ENCODE results near the gene EEF1AKMT4. TPM values are rescaled to one million over a fixed set of nuclear protein-coding genes. Genes with fewer than 3 reads are reported as not detected.

Gene EEF1AKMT4
- total RNA-seq, 6 experiments from 2014 or later: 3.3 to 4.8 (median 3.7) TPM

DNA sequence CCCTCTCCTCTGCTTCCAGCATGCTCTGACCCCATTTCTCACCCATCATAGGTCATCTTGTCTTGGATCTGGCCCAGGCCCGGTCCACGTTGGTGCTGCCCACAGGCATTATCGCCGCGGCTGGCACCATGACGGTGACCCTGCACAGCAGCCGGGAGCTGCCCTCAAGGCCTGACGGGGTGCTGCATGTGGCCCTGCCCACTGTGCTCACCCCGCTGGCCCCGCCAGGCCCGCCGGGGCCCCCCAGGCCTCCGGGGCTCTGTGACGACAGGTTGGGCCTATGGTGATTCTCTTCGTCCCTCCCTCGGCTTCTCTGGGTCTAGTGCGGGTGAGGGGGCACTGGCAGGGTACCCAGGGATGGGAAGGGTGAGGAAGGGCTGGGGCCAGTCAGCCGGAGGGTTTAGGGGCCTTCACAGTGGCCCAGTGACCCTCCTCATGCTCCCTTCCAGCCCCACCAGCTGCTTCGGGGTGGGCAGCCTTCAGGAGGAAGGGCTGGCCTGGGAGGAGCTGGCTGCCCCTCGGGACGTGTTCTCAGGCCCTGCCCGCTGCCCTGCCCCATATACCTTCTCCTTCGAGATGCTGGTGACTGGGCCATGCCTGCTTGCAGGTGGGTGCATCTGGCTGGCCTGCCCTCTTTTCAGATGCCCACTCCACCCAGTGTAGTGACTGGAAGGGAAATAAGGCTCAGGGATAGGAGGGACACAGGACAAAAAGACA lies 16.2 kb upstream of the EEF1AKMT4 start:
- H3K9me3 Mint-ChIP-seq: no peaks in the 10 kb centered on the region
- peaks cover 35% of the 10 kb centered on the region for H3K27me3 Mint-ChIP-seq (ENCODE audit: insufficient read depth)
- H3K27ac Mint-ChIP-seq: no peak overlapping the region
- H3K4me3 Mint-ChIP-seq: no peak overlapping the region
- peaks cover 15% of the 10 kb centered on the region for H3K4me1 Mint-ChIP-seq (ENCODE audit: low read depth)
- H3K36me3 Mint-ChIP-seq (ENCODE audit: low read depth): peaks cover 5% of the 10 kb centered on the region; the same call in 1 of the 2 replicates
- DNase-seq: no peak
- TF ChIP-seq, protein P1, sequence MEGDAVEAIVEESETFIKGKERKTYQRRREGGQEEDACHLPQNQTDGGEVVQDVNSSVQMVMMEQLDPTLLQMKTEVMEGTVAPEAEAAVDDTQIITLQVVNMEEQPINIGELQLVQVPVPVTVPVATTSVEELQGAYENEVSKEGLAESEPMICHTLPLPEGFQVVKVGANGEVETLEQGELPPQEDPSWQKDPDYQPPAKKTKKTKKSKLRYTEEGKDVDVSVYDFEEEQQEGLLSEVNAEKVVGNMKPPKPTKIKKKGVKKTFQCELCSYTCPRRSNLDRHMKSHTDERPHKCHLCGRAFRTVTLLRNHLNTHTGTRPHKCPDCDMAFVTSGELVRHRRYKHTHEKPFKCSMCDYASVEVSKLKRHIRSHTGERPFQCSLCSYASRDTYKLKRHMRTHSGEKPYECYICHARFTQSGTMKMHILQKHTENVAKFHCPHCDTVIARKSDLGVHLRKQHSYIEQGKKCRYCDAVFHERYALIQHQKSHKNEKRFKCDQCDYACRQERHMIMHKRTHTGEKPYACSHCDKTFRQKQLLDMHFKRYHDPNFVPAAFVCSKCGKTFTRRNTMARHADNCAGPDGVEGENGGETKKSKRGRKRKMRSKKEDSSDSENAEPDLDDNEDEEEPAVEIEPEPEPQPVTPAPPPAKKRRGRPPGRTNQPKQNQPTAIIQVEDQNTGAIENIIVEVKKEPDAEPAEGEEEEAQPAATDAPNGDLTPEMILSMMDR (IDR thresholded peaks at IDR 0.05): no peak

DNA sequence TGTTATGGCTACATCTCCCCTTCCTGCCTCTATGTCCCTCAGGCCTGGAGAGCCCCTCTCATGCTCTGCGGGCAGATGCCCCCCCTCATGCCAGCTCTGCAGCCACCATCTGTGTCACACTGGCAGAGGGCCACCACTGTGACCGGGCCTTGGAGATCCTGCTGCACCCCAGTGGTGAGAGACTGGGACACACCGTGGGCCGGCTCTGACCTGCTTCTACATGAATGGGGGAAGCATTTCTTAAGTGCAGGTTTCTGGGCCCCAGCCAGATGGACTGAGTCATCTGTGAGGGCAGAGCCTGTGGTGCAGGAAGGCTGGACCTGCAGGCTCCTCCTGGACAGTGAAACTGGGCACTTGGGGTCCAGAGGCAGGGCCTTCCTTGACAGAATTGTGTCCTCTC lies 15.2 kb upstream of the EEF1AKMT4 start:
- H3K36me3 Mint-ChIP-seq (ENCODE audit: low read depth): peaks cover 5% of the 10 kb centered on the region; the same call in 1 of the 2 replicates
- H3K4me3 Mint-ChIP-seq: no peak overlapping the region
- H3K27ac Mint-ChIP-seq: no peak overlapping the region
- TF ChIP-seq, protein P1 (IDR thresholded peaks at IDR 0.05): peak; percentile 51; the same call in 1 of the 2 replicates
- peaks cover 15% of the 10 kb centered on the region for H3K4me1 Mint-ChIP-seq (ENCODE audit: low read depth)
- peak; percentile 91 for DNase-seq
- peaks cover 29% of the 10 kb centered on the region for H3K27me3 Mint-ChIP-seq (ENCODE audit: insufficient read depth)
- no peaks in the 10 kb centered on the region for H3K9me3 Mint-ChIP-seq

DNA sequence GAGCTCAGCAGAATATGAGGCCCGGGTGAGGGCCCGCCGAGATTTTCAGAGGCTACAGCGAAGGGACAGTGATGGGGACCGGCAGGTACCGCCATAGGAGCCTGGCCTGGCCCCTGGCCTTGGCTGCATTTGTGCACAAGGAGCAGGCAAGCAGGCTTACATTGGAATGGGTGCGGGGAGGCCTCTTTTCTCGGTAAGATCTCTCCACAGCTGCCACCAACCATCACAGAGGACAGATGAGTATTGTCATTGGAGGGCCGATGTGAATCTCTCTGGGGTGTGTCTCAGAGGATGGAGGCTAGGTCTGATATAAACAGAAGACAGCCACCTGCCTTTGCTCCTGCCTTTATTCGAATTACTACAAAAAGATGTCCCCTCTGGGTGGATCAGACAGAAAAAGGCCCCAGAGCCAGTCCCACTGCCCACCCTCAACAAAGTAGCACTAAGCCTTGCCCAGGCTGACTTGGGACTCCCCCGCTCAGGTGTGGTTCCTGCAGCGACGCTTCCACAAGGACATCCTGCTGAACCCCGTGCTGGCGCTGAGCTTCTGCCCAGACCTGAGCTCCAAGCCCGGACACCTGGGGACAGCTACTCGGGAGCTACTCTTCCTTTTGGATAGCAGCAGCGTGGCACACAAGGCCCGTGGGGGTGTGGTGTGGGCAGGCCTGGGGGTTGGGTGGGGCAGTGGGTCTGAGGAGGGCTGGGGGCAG lies 14.6 kb upstream of the EEF1AKMT4 start:
- no peaks in the 10 kb centered on the region for H3K9me3 Mint-ChIP-seq
- DNase-seq: no peak
- no peak overlapping the region for H3K27ac Mint-ChIP-seq
- H3K36me3 Mint-ChIP-seq (ENCODE audit: low read depth): peaks cover 5% of the 10 kb centered on the region; the same call in 1 of the 2 replicates
- H3K4me3 Mint-ChIP-seq: no peak overlapping the region
- TF ChIP-seq, protein P1 (IDR thresholded peaks at IDR 0.05): no peak
- peaks cover 29% of the 10 kb centered on the region for H3K27me3 Mint-ChIP-seq (ENCODE audit: insufficient read depth)
- H3K4me1 Mint-ChIP-seq (ENCODE audit: low read depth): peaks cover 15% of the 10 kb centered on the region

DNA sequence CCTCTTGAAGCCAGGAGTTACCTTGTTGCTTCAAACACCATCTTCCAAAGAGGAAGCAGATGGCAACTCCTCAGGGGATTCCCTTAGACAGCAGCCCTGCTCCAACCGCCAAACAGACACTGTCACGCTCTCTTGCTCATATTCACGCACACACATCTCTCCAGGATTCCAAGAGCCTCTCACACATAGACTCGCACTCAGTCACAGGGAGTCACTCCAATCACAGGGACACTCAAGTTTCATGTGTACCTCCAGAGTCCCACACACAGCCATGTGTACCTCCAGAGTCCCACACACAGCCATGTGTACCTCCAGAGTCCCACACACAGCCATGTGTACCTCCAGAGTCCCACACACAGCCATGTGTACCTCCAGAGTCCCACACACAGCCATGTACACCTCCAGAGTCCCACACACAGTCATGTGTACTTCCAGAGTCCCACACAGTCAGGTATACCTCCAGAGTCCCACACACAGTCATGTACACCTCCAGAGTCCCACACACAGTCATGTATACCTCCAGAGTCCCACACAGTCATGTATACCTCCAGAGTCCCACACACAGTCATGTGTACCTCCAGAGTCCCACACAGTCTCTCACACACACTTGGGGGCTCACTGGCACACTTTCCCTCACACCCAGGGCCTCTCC lies 14.0 kb upstream of the EEF1AKMT4 start:
- Mint-ChIP-seq H3K9me3 (no peaks in the 10 kb centered on the region), H3K27ac (no peak overlapping the region)

DNA sequence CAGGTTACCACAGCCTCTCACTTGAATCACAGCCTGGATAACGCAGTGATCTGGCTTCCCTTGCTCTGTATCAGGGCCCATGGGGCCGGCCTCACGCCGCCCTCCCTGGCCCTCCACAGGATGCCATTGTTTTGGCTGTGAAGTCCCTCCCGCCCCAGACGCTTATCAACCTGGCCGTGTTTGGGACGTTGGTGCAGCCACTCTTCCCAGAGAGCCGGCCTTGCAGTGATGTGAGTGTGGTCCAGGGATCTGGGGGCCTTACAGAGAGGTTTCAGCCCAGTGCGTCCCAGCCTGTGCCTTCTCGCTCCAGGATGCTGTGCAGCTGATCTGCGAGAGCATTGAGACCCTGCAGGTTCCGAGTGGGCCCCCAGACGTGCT lies 13.4 kb upstream of the EEF1AKMT4 start:
- Mint-ChIP-seq H3K4me1 (ENCODE audit: low read depth) (peaks cover 14% of the 10 kb centered on the region), H3K36me3 (ENCODE audit: low read depth) (peaks cover 5% of the 10 kb centered on the region; the same call in 1 of the 2 replicates), H3K9me3 (no peaks in the 10 kb centered on the region), H3K27ac (no peak overlapping the region), H3K27me3 (ENCODE audit: insufficient read depth) (peaks cover 27% of the 10 kb centered on the region), H3K4me3 (no peak overlapping the region)
- DNase-seq: no peak
- TF ChIP-seq, protein P1 (IDR thresholded peaks at IDR 0.05): no peak

More for the DNA sequence above, 14.0 kb upstream of the EEF1AKMT4 start:
- Mint-ChIP-seq H3K36me3 (ENCODE audit: low read depth) (peaks cover 5% of the 10 kb centered on the region; the same call in 1 of the 2 replicates), H3K4me1 (ENCODE audit: low read depth) (peaks cover 15% of the 10 kb centered on the region), H3K27me3 (ENCODE audit: insufficient read depth) (peaks cover 29% of the 10 kb centered on the region), H3K4me3 (no peak overlapping the region)
- DNase-seq: peak; percentile 29
- TF ChIP-seq, protein P1 (IDR thresholded peaks at IDR 0.05): no peak

All from HFFc6 (cell line).